Activated gamma-delta T cell treated with anti-CD3 and anti-CD28 coated beads, Interleukin-2, amount 50 U/mL, for 16 hours (primary cell): ENCODE measurements around the gene POU4F1.

Source experiments
- DNase-seq: peaks from one replicate; pipeline ENCODE4 v3.0.0-alpha.2; 2020; ENCODE audit warnings: low read depth

POU4F1 gene

DNA sequence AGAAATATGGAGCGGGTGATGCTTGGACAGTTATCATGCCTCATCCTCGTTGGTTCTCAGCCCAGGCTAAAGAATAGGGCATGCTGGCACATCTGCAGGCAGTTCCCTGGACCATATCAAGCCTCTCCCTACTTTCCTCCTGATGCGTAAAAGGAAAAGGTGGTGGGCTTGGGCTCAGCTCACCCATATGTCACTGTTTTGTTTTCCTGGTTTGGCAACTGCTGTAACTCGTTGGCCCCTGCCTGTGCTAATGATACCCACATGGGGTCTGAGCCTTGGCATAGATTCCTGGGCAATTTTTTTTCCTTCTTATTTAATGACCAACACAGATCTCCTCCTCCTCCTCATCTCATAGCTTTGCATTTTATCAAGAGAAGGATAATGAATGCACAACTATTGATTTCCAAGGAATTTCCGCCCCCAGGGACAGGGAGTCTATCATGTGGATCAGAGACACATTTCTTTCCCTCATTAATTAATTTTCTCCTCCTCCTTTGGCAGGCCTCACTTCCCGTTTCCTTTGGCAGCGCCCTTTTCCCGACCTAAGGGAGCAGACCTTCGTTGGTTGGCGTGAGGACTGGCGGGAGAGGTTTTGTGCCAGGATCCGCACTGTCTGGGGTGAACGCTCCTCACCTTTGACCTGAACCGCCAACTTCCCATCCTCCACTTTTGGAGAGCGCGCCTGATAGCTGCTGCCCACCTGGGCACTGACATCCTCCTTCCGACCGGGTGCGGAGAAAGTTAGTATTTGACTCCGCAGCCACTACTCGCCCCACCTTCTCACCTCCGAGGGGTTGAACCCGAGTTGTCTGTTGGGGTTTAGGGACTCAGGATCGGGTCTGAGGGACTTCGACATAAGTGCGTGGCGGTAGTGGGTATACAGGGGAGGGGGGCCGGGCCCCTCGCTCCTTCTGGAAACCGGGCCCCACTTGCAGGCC is 3.4 kb upstream of the POU4F1 start:
- DNase-seq: no peak

DNA sequence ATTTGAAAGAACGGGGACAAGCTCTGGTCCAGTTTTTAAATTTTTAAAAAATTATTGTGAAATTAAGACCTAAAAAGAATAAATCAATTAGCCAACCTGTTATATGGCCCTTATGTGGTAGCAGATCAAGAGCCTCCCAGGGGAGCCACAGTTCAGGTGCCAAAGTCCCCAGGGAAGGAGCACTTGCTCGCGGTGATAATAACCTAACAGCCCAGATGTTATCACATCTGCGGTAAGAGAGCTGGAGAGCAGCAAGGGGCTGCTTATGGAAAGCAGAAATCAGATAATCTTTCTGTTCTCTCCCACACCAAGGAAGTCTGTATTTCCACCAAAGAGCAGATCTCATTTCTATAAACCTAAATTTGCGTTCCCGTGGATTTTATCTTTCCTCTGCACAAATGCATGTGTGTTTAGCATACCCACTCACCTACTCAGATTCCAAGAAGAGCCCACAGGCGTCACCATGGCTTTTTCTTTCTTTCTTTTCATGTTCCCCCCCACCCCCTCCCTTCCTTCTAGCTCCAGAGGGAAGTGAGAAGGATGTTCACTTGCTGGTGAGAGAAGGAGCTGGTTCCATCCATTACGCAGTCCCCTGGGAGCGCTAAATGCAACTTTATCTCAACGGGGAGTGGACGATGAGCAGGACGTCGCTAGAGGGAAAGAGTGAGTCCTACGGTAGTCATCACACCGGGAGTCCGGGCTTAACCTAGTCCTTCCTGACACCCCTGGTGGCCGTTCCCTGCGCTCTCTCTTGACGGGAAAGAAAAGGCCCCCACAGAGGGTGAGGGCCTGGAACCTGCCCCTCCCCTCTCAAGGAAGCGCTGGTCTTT is 1.6 kb upstream of the POU4F1 start:
- DNase-seq: no peak

- no peak for DNase-seq
These were observed 652 bp downstream of the POU4F1 start for GRCh38 chr13:78602561-78603239.

DNA sequence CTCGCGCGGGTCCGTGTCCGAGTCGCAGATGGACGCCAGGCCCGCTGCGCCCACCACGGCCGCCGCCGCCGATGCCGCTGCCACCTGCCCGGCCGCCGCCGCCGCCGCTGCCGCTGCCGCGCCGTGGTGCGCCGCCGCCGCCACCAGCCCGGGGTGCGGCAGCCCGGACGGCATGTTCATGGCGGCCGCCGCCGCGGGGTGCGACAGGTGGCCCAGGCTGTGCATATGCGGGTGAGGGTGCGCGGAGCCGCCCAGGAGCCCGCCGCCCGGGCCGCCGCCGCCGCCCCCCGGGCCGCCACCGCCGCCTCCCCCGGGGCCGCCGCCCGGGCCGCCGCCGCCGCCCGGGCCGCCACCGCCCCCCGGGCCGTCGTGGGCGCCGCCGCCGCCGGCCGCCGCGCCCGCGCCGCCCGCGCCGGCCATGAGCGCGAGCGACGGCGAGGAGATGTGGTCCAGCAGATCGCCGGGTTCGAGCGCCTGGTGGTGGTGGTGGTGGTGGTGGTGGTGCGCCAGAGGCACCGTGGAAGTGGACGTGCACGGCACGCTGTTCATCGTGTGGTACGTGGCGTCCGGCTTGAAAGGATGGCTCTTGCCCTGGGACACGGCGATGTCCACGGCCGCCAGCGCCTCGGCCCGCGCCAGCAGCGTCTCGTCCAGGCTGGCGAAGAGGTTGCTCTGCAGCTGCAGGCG is 1.3 kb downstream of the POU4F1 start:
- DNase-seq: no peak

GRCh38 chr13:78601124-78601873 is 2.1 kb downstream of the POU4F1 start:
- no peak for DNase-seq

GRCh38 chr13:78600280-78600883 is 3.0 kb downstream of the POU4F1 start:
- DNase-seq: no peak

- no peak for DNase-seq
These were observed 3.6 kb downstream of the POU4F1 start for GRCh38 chr13:78599645-78600279.

GRCh38 chr13:78598966-78599644 is 4.2 kb downstream of the POU4F1 start:
- no peak for DNase-seq

GRCh38 chr13:78598116-78598781 is 5.1 kb downstream of the POU4F1 start:
- no peak for DNase-seq

DNA sequence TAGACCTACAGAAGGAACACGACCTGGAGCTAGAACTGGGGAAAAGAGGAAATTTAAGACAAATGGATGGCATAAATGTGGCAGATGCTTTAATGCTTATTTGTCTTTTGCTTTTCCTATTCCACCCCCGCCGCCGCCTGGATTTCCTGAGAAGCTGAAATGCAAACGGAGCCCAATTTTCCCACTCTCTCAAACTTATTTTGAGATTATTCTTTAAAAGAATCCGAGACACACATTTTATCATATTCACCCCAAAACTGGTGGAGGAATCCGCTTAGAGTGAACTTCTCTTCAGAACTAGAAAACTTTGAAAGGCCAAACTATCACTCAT is 5.8 kb downstream of the POU4F1 start:
- DNase-seq: no peak

DNA sequence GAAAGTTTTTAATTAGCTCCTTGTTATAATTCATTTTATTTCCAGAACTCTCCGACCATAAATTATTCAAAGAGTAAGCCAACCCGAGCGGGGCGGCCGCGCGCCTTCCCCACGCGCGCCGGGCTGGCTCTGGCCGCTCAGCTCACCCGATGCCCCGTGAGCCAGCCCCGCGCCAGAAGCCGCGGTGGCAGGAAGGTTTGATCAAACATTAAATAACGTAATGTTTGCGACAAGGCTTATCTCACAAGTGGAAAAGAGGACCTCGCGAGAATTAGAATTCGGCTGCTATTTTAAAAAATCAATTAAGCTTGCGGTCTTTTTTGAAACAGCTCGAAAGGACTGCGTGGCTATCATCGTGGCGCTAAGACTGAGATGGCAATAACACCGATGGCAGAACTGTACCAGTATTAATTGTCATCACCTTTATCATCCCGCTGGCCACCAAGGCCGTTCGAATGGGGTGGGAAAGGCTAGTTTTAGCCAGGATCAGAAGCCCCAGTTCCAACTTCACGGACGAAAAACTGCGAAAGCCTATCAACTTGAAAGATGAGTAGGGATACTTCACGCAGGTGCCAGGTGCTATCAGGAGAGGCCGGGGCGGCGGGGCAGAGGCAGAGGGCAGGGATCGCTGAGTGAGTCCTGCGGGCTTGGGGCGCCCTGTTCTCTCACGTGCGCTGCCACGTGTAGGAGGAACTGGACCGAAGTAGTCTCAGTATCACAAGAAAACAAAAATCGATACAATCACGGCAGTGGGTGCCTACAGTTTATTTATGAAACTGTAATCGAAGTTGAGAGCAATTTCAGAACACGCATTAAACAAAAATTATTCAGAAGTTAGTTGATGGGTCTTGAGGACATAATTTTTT is 6.4 kb downstream of the POU4F1 start:
- DNase-seq: no peak

- no peak for DNase-seq
These were observed 7.0 kb downstream of the POU4F1 start for GRCh38 chr13:78596399-78596735.

DNA sequence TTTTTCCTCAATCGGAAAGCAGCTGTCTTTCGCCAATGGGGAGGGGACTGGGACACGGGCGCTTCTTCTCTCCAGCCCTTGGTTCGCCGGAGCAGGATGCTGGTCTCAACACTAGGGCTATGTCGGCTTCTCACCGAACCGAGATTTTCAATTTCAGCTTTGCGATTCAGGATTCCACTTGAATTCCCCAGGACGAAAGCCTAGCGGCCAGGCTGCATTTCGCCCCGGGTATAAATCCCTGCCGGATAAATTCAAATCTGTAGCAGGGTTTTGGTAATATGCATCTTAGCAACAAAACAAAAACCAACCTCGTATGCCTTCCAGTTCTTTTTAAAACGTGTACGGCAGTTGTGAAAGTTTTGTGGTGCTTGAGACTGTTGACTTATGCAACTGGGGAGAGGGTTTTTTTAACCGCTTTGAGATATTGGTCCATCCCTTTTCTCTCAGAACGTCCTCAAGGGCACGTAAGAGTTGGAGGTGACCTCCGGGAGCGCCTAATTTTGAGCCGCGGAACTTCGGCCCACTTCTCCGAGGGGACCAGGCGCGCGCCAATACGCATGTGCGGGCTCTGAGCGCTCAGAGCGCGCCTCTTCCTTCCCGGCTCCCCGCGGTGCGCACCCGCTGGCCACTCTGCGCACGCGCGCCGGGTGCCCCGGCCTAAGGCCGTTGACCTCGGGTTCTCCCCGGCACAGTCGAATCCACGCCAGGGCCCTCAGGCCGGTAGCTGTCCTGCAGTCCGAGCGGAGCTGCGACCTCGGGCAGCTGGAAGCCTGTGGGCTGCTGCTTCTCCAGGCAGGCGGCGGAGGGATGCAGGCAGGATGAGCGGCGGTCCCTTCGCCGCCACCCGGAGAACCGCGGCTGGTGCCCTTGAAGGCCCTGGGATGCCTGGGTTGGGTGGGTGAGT is 7.6 kb downstream of the POU4F1 start:
- no peak for DNase-seq

- no peak for DNase-seq
These were observed 8.8 kb downstream of the POU4F1 start for GRCh38 chr13:78594456-78594975.

- DNase-seq: no peak
These were observed 9.5 kb downstream of the POU4F1 start for GRCh38 chr13:78593652-78594455.

DNA sequence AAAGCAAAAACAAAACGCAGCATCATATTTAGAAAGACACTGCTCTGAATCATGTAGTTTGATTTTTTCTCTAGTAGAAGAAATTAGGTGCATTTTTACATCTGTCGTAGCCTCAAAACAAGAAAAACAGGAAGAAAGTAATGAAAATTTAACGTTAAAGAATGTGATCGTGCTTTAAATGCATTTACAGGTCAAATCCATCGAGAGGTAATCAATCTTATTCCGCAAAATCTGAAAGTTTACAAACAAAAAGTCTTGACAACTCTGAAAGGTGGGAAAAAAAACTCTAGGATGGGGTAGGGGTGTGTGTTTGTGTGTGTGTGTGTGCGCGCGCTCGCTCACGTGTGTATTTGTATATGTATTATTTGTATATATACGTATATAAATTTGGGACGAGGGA is 10.2 kb downstream of the POU4F1 start:
- no peak for DNase-seq
